H1 (cell line): ENCODE results near the gene UNC80. TPM values are rescaled to one million over a fixed set of nuclear protein-coding genes. Genes with fewer than 3 reads are reported as not detected.

Experiments
- CTCF ChIA-PET: fragments of 300-600 bp; sonication (Branson Sonifier 250); formaldehyde crosslinking; loops from one replicate; lab custom pipeline; 2021; ENCODE audit not compliant: partially characterized antibody; lab: Charles Lee
- POLR2A ChIA-PET: fragments of 300-600 bp; sonication (Branson Sonifier 250); formaldehyde crosslinking; loops from one replicate; lab custom pipeline; 2021; ENCODE audit warnings: inconsistent platforms; ENCODE audit not compliant: partially characterized antibody; lab: Charles Lee
- DNase-seq, 2 experiments: peaks; one replicate each; pipeline versions ENCODE4 v3.0.0 to v3.0.0-alpha.2; 2010 to 2022; ENCODE audit warnings: low spot score in 2 of 2, low read depth in 1 of 2, mixed read lengths in 1 of 2
- FAIRE-seq: peaks from 2 replicates; lab custom pipeline; 2011; peaks lifted over from hg19 to GRCh38; lab: Jason Lieb, UNC
- H2AFZ ChIP-seq: 2 replicates; pipeline ENCODE4 v1.8.1; 2012; ENCODE audit warnings: low read length, inconsistent platforms
- H2AK5ac ChIP-seq: 2 replicates; pipeline ENCODE4 v1.6.1; 2013; ENCODE audit warnings: low read depth, low read length
- H2BK120ac ChIP-seq: replicated peaks from 2 replicates; pipeline ENCODE3; 2013; ENCODE audit warnings: low read depth, low read length, inconsistent platforms
- H2BK12ac ChIP-seq: 2 replicates; pipeline ENCODE4 v1.6.1; 2013; ENCODE audit warnings: low read depth, low read length
- H2BK15ac ChIP-seq: 2 replicates; pipeline ENCODE4 v1.6.1; 2013; ENCODE audit warnings: low read length
- H2BK20ac ChIP-seq: 2 replicates; pipeline ENCODE4 v1.6.1; 2013; ENCODE audit warnings: low read length
- H2BK5ac ChIP-seq: 2 replicates; pipeline ENCODE4 v1.6.1; 2013; ENCODE audit warnings: low read depth, low read length
- H3K14ac ChIP-seq: 2 replicates; pipeline ENCODE4 v1.6.1; 2013; ENCODE audit warnings: inconsistent platforms; ENCODE audit not compliant: insufficient read length
- H3K18ac ChIP-seq: 2 replicates; pipeline ENCODE4 v1.6.1; 2013; ENCODE audit warnings: low read length; ENCODE audit errors: extremely low read depth
- H3K23ac ChIP-seq: 2 replicates; pipeline ENCODE4 v1.6.1; 2013; ENCODE audit warnings: inconsistent platforms; ENCODE audit not compliant: insufficient read length
- H3K23me2 ChIP-seq: 2 replicates; pipeline ENCODE4 v1.6.1; 2013; ENCODE audit warnings: low read depth, low read length
- H3K27ac ChIP-seq: 2 replicates; pipeline ENCODE4 v1.6.1; 2011; ENCODE audit warnings: low read depth, low read length, inconsistent platforms
- H3K27me3 ChIP-seq, 4 experiments: replicated peaks in 1 of 4; 1 replicate in 1 of 4; 2 replicates in 3 of 4; pipeline versions ENCODE4 v1.6.1 to v1.8.1; 2011 to 2013; ENCODE audit warnings: low read length in 3 of 4, mild to moderate bottlenecking in 3 of 4, inconsistent platforms in 2 of 4, mixed read lengths in 2 of 4, moderate library complexity in 1 of 4; ENCODE audit not compliant: control insufficient read depth in 3 of 4, insufficient read depth in 3 of 4; ENCODE audit errors: extremely low read depth in 1 of 4
- H3K36me3 ChIP-seq, 4 experiments: 2 replicates each; pipeline versions ENCODE4 v1.6.1 to v1.8.1; 2011 to 2013; ENCODE audit warnings: mild to moderate bottlenecking in 4 of 4, low read length in 3 of 4, moderate library complexity in 2 of 4, control low read depth in 1 of 4, inconsistent platforms in 1 of 4; ENCODE audit not compliant: insufficient read depth in 4 of 4, control insufficient read depth in 2 of 4
- H3K4ac ChIP-seq: replicated peaks from 2 replicates; pipeline ENCODE3; 2013; ENCODE audit warnings: low read length, low read depth, mixed read lengths, inconsistent platforms; ENCODE audit not compliant: insufficient read length
- H3K4me1 ChIP-seq, 4 experiments: replicated peaks in 1 of 4; 1 replicate in 1 of 4; 2 replicates in 3 of 4; pipeline versions ENCODE4 v1.6.1 to v1.8.1; 2011 to 2013; ENCODE audit warnings: low read length in 3 of 4, inconsistent platforms in 2 of 4, mixed read lengths in 1 of 4; ENCODE audit not compliant: insufficient read depth in 4 of 4, control insufficient read depth in 3 of 4
- H3K4me2 ChIP-seq, 2 experiments: 2 replicates each; pipeline versions ENCODE4 v1.6.1 to v1.8.1; 2011 to 2013; ENCODE audit warnings: low read depth in 2 of 2, low read length in 2 of 2, control low read depth in 1 of 2, inconsistent platforms in 1 of 2, mild to moderate bottlenecking in 1 of 2; ENCODE audit not compliant: insufficient read depth in 1 of 2
- H3K4me3 ChIP-seq, 4 experiments: fragments of 200-600, 300-600 bp in 1 of 4; sonication (generic), shearing (Covaris generic), sonication (Bioruptor Twin) in 1 of 4; 2 replicates each; pipeline versions ENCODE4 v1.5.1 to v1.8.1; 2011 to 2016; ENCODE audit warnings: low read length in 4 of 4, low read depth in 3 of 4, control low read depth in 2 of 4, inconsistent platforms in 2 of 4, mild to moderate bottlenecking in 2 of 4, mixed read lengths in 1 of 4, moderate library complexity in 1 of 4; ENCODE audit not compliant: insufficient read depth in 2 of 4; ENCODE audit errors: extremely low read depth in 1 of 4
- H3K56ac ChIP-seq: replicated peaks from 2 replicates; pipeline ENCODE3; 2013; ENCODE audit warnings: low read depth, mild to moderate bottlenecking, mixed read lengths, low read length, inconsistent platforms; ENCODE audit not compliant: insufficient read length
- H3K79me1 ChIP-seq: 2 replicates; pipeline ENCODE4 v1.6.1; 2013; ENCODE audit warnings: low read depth, low read length, control low read depth
- H3K79me2 ChIP-seq, 2 experiments: 2 replicates each; pipeline versions ENCODE4 v1.6.1 to v1.8.1; 2012 to 2013; ENCODE audit warnings: low read length in 2 of 2, mild to moderate bottlenecking in 2 of 2, inconsistent platforms in 1 of 2; ENCODE audit not compliant: insufficient read depth in 2 of 2, control insufficient read depth in 1 of 2
- H3K9ac ChIP-seq, 4 experiments: replicated peaks in 1 of 4; 1 replicate in 1 of 4; 2 replicates in 3 of 4; pipeline versions ENCODE4 v1.6.1 to v1.8.1; 2011 to 2013; ENCODE audit warnings: low read depth in 3 of 4, low read length in 3 of 4, control low read depth in 2 of 4, mild to moderate bottlenecking in 2 of 4, moderate library complexity in 2 of 4, inconsistent platforms in 1 of 4; ENCODE audit errors: extremely low read depth in 1 of 4
- H3K9me3 ChIP-seq, 2 experiments: 2 replicates each; pipeline versions ENCODE4 v1.6.1 to v1.8.1; 2012 to 2013; ENCODE audit warnings: mild to moderate bottlenecking in 2 of 2, moderate library complexity in 2 of 2, control low read depth in 1 of 2, inconsistent platforms in 1 of 2, low read depth in 1 of 2, low read length in 1 of 2, mixed read lengths in 1 of 2; ENCODE audit not compliant: insufficient read depth in 2 of 2
- H4K20me1 ChIP-seq, 2 experiments: replicated peaks in 1 of 2; 2 replicates each; pipeline versions ENCODE3 to v1.8.1; 2011 to 2013; ENCODE audit warnings: inconsistent platforms in 2 of 2, low read length in 2 of 2, mild to moderate bottlenecking in 1 of 2; ENCODE audit not compliant: insufficient read depth in 2 of 2, control insufficient read depth in 1 of 2
- H4K5ac ChIP-seq: 2 replicates; pipeline ENCODE4 v1.6.1; 2013; ENCODE audit warnings: low read length, low read depth, mixed read lengths, inconsistent platforms; ENCODE audit not compliant: insufficient read length
- H4K8ac ChIP-seq: 2 replicates; pipeline ENCODE4 v1.8.0; 2013; ENCODE audit warnings: mild to moderate bottlenecking, moderate library complexity, low read length, inconsistent platforms; ENCODE audit not compliant: insufficient read depth; ENCODE audit errors: extremely low read depth
- H4K91ac ChIP-seq: replicated peaks from 2 replicates; pipeline ENCODE3; 2013; ENCODE audit warnings: low read length, mixed read lengths, inconsistent platforms; ENCODE audit not compliant: insufficient read length
- ASH2L ChIP-seq: fragments of 200-600, 300-600 bp; sonication (generic); IDR thresholded peaks from one replicate; pipeline ENCODE4 v1.7.1; 2017; ENCODE audit warnings: low read length
- CTBP2 ChIP-seq: IDR thresholded peaks from 2 replicates; pipeline ENCODE4 v1.7.0; 2011; ENCODE audit warnings: borderline replicate concordance, mild to moderate bottlenecking, moderate library complexity, mixed read lengths, low read length; ENCODE audit not compliant: insufficient read depth, insufficient read length
- EGR1 ChIP-seq: IDR thresholded peaks from 2 replicates; pipeline ENCODE4 v1.6.1; 2011; ENCODE audit warnings: low read depth, low read length, borderline replicate concordance
- EZH2 ChIP-seq: fragments of 200-600 bp; sonication (generic); IDR thresholded peaks from 2 replicates; pipeline ENCODE4 v1.7.1; 2012; ENCODE audit warnings: low read depth, mild to moderate bottlenecking, moderate library complexity, low read length, inconsistent platforms; ENCODE audit not compliant: severe bottlenecking
- GTF2F1 ChIP-seq: IDR thresholded peaks from 2 replicates; pipeline ENCODE4 v1.6.1; 2012; ENCODE audit warnings: low read depth, low read length, improper control_type of control experiment, borderline replicate concordance
- KDM1A ChIP-seq: fragments of 200-600, 300-600 bp; sonication (generic); IDR thresholded peaks from 2 replicates; pipeline ENCODE4 v1.7.1; 2016; ENCODE audit warnings: mild to moderate bottlenecking, low read length, borderline replicate concordance
- MAX ChIP-seq: IDR thresholded peaks from 2 replicates; pipeline ENCODE4 v1.6.1; 2012; ENCODE audit warnings: inconsistent platforms
- POLR2AphosphoS5 ChIP-seq: IDR thresholded peaks from 2 replicates; pipeline ENCODE4 v1.6.1; 2011; ENCODE audit warnings: low read depth, low read length
- RXRA ChIP-seq: IDR thresholded peaks from 2 replicates; pipeline ENCODE4 v1.6.1; 2011; ENCODE audit warnings: low read depth, mild to moderate bottlenecking, low read length, moderate library complexity; ENCODE audit not compliant: insufficient read depth
- SAP30 ChIP-seq: fragments of 300-600 bp; sonication (generic); IDR thresholded peaks from 2 replicates; pipeline ENCODE4 v1.7.1; 2012; ENCODE audit warnings: low read length, moderate library complexity, mild to moderate bottlenecking, inconsistent platforms; ENCODE audit not compliant: insufficient read depth, insufficient replicate concordance
- SIX5 ChIP-seq: IDR thresholded peaks from 2 replicates; pipeline ENCODE4 v1.6.1; 2011; ENCODE audit warnings: mild to moderate bottlenecking, low read depth, low read length
- TAF1 ChIP-seq: IDR thresholded peaks from 2 replicates; pipeline ENCODE4 v1.6.1; 2011; ENCODE audit warnings: mild to moderate bottlenecking, low read depth, low read length
- USF2 ChIP-seq: IDR thresholded peaks from 2 replicates; pipeline ENCODE4 v1.6.1; 2011; ENCODE audit warnings: low read length, improper control_type of control experiment
- WGBS, 2 experiments: shearing (Covaris generic) in 1 of 2; methylation state at CpG; one replicate each; pipeline versions ENCODE4 v1.1.6 to v1.1.7; 2013 to 2015; ENCODE audit warnings: low lambda C conversion rate in 2 of 2, mixed read lengths in 2 of 2, inconsistent platforms in 1 of 2, low coverage in 1 of 2, missing lambda C conversion rate in 1 of 2; ENCODE audit not compliant: insufficient replicate concordance in 2 of 2, insufficient coverage in 1 of 2, insufficient read length in 1 of 2; ENCODE audit errors: extremely low coverage in 1 of 2, missing lambda C conversion rate in 1 of 2; 5-methylcytosine and 5-hydroxymethylcytosine counted together
- polyA plus RNA-seq, 7 experiments: library from polyadenylated mRNA; depleted of rRNA in 3 of 7; stranded (reverse) in 5 of 7; unstranded in 2 of 7; fragments of >200 nt in 5 of 7; fragments of 200-250 nt in 2 of 7; gene quantifications; 1 replicate in 5 of 7; 2 replicates in 1 of 7; 4 replicates in 1 of 7; pipeline versions ENCODE4 v1.2.1 to v1.2.3, GENCODE V29; 2011 to 2013; ENCODE audit warnings: missing spikeins in 2 of 7, mixed read lengths in 2 of 7
- total RNA-seq: library from RNA; stranded (reverse); fragmentation: NEBNext Ultra II Directional; extraction: Animal tissue kit (Norgen Biotek cat#: 25700); gene quantifications from 2 replicates; pipeline ENCODE4 v1.2.1, GENCODE V29; 2021

The UNC80 gene
- total and polyA plus RNA-seq, 2 of the 8 experiments (the other 6 are each of a cell fraction or from before 2014, with no cell fraction given), result 0.53 to 0.56 TPM

GRCh38 chr2:209726311-209726710 lies 45.3 kb upstream of the UNC80 start:
- no peak overlapping the region for H4K5ac ChIP-seq
- H3K27me3 ChIP-seq, result no peaks in the 10 kb centered on the region; a peak in 1 of 7 replicates
- H3K36me3 ChIP-seq, result no peaks in the 10 kb centered on the region
- POLR2A ChIA-PET, result no interaction called here
- H2BK15ac ChIP-seq, result no peak overlapping the region
- H4K8ac ChIP-seq, result no peak overlapping the region
- no peak overlapping the region for H2AFZ ChIP-seq
- H2BK5ac ChIP-seq, result no peak overlapping the region
- CTCF ChIA-PET, result interaction anchor here (1.0 to 1.9 kb wide), 2 partner anchors 70 to 235 kb away, joined by 3 to 5 read pairs; no protein-coding TSS in a partner anchor
- H3K18ac ChIP-seq, result no peak overlapping the region
- no peaks in the 10 kb centered on the region for H3K23me2 ChIP-seq
- DNase-seq (no peak), FAIRE-seq (no peak)
- H2BK20ac ChIP-seq, result no peak overlapping the region
- no peaks in the 10 kb centered on the region for H4K20me1 ChIP-seq
- H3K14ac ChIP-seq, result no peak overlapping the region
- no peak overlapping the region for H3K9ac ChIP-seq
- no peak overlapping the region for H2AK5ac ChIP-seq
- H3K9me3 ChIP-seq, result no peaks in the 10 kb centered on the region
- H4K91ac ChIP-seq, result no peak overlapping the region
- H3K23ac ChIP-seq, result no peak overlapping the region
- no peak overlapping the region for H3K4ac ChIP-seq
- H3K27ac ChIP-seq, result no peak overlapping the region
- H3K4me2 ChIP-seq, result no peak overlapping the region
- H3K4me1 ChIP-seq, result no peaks in the 10 kb centered on the region
- H3K56ac ChIP-seq, result no peak overlapping the region
- no peaks in the 10 kb centered on the region; the same call in 1 of the 2 replicates for H3K79me1 ChIP-seq
- 91% methylated on average over 2 of the region's 2 CpGs; no CpG with 5 or more reads in 1 of the 2 experiments for WGBS, 2 experiments
- H2BK120ac ChIP-seq, result no peak overlapping the region
- H3K4me3 ChIP-seq, result no peak overlapping the region
- no peak overlapping the region for H2BK12ac ChIP-seq
- H3K79me2 ChIP-seq, result no peaks in the 10 kb centered on the region
- no peak for TF ChIP-seq KDM1A
- TF ChIP-seq EZH2, result no peak
- no peak for TF ChIP-seq EGR1
- TF ChIP-seq POLR2AphosphoS5, result no peak
- no peak for TF ChIP-seq SAP30
- TF ChIP-seq TAF1, result no peak
- TF ChIP-seq USF2, result no peak
- no peak for TF ChIP-seq GTF2F1
- no peak for TF ChIP-seq CTBP2
- no peak for TF ChIP-seq RXRA
- TF ChIP-seq MAX, result no peak
- no peak for TF ChIP-seq ASH2L
- TF ChIP-seq SIX5, result no peak
